Measurements from ENCODE around the gene TRIM46.
"Not testable (repeated sequence)": the region's sequence is repeated elsewhere in the genome, so short reads cannot be mapped to it uniquely, and the experiment has no call there.

Gene TRIM46

DNA sequence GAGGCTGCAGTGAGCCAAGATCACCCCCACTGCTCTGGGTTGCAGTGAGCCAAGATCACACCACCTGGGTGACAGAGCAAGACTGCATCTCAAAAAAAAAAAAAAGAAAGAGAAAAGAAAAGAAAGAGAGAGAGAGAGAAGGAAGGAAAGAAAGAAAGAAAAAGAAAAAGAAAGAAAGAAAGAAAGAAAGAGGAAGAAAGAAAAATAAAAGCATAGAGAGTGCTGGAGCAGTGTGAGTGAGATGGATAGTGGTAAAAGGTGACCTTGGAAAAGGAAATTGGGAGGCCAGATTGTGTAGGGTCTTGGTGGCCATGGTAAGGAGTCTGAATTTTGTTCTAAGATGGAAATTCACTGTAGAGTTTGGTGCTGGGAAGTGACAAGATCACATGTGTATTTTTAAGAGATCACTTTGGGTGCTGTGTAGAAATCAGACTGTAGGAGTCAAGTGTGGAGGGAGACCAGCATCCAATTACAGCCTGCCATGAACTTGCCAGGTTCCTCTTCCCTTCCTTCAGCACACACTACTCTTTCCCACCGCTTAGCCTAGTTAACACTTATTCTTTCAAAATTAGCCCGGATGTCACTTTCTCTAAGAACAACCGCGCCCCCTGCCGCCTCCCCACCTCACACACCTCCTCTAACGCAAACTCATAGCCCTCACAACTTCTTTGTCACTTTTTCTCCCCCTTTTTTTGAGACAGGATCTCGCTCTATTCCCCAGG is 52.7 kb downstream of the TRIM46 start:
- DNase-seq (ENCODE audit: low read depth in 4 of 4, low spot score in 1 of 4): peak in 3 of 4 experiments; percentile 62 to 95 (median 69)

DNA sequence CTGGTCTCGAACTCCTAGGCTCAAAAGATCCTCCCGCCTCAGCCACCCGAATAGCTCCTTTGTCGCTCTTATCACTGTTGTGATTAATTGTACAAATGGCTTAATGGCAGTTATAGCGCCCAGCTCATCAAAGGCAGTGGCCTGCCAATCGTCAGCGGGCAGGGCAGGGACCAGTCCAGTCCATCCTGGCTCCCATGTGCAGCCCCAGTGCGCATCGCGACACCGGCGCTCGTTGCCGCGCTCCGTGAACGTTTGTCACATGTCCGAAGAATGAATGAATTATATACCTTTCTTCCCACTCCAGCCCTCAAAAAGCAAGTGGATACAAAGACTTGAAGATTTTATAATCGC is 53.2 kb downstream of the TRIM46 start:
- peak in 1 of 4 experiments; percentile 45 for DNase-seq (ENCODE audit: low read depth in 4 of 4, low spot score in 1 of 4)

DNA sequence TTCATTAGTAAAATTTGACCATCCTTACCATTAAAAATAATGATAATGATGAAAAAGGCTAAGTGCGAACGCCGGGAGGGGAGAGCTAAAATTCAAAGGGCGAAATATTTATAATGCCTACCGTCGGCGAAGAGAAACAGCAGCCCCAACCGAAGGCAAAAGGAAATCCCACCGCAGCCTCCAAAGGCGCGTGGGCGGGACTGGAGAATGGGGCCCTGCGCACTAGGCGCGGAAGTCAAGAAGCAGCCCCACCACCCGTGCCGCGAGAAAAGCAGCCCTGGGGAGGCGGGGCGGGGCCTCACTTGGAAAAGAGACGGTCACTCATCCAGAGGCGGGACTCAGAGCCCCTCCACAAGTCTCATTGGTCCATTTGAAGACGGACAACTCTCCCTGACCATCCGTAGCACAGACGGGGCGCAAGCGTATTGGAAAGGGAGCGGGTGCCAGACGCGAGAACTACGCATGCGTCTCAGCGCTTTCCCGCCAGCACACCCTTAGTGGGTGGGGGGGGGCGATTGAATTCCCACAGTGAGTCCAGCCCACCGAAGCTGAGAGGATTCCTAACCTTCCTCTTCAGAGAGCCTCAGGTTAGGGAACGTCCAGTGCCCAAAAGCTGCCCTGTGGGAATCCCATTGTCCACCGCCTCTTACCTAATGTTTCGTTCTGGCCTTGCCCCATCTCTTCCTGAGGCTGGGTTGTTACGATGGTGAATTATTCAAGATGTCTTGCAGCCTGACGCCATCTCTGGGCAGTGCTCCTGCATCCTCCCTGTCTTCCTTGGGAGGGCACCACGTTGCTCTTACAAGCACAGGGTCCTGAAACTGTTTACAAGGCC is 53.8 kb downstream of the TRIM46 start:
- DNase-seq (ENCODE audit: low read depth in 4 of 4, low spot score in 1 of 4): peak; percentile 96 to 100 (median 99)

DNA sequence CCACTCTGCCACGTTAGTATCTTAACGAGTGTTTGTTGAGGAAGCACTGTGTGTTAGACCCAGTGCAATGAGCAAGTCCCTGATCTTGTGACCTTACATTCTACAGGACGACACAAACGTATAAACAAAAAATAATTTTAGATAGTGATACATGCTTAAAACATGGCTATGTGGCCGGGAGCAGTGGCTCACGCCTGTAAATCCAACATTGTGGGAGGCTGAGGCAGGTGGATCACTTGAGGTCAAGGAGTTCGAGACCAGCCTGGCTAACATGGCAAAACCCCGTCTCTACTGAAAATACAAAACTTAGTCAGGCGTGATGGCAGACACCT is 54.4 kb downstream of the TRIM46 start:
- DNase-seq (ENCODE audit: low read depth in 4 of 4, low spot score in 1 of 4): no peak

DNA sequence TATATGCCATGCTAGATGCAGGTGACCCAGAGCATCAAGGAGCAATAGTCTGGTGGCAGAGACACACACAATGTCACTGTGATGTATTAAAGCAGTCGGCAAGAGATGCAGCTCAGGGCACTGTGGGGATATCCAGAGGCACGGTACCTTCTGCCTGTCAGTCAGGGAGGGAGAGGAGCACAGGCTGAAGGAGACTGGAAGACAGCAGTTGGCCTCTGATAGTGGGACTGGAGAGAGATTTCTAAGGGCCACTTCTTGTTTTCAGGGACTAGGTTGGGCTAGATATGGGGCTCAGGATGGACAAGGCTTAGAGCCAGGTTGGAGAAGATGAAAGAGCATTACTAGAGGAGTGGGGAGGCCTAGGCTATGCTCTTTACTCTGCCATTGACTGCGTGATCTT is 57.7 kb downstream of the TRIM46 start:
- not testable (repeated sequence) for DNase-seq (ENCODE audit: low read depth in 4 of 4, low spot score in 1 of 4)

DNA sequence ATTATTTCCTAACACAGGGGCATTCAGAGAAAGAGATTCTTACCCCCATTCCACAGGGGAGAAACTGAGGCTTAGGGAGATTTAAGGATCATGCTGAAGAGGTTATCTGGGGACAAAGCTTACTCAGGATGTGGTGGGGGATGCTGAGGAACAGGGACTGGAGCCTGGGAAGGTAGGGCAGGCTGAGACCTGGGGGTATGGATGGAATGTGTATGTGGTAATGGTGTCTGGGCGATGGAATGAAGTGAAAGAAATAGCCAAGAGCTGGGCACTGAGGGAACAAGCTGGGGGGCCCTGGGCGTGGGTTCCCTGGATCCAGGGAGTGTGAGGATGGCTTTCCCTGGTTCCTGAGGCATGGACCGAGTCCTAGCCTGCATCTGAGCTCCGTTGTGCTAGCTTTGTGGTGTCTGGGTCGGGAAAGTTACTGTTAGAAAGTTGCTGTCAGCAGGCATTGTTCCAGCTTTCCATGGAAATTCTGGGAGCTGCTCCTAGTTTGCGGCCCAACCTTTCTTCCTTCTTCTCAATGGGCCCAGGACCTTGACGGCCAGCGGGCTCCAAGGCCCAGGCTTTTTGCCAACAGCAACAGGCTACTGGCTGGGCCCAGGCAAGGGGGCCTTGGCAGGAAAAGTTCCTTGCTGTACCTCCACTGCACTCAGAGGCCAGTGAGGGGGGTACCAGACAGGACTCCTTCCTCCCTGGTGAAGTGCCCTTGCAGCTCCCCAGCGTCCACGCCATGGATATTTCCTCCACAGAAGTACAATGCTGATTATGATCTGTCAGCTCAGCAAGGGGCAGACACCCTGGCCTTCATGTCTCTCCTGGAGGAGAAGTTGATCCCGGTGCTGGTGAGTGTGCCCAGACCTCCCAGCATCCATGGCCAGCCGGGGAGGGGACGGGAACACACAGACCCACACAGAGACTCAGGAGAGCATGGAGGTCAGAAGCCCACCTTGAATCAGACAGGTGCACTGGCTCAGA is 58.6 kb downstream of the TRIM46 start:
- not testable (repeated sequence) for DNase-seq (ENCODE audit: low read depth in 4 of 4, low spot score in 1 of 4)

DNA sequence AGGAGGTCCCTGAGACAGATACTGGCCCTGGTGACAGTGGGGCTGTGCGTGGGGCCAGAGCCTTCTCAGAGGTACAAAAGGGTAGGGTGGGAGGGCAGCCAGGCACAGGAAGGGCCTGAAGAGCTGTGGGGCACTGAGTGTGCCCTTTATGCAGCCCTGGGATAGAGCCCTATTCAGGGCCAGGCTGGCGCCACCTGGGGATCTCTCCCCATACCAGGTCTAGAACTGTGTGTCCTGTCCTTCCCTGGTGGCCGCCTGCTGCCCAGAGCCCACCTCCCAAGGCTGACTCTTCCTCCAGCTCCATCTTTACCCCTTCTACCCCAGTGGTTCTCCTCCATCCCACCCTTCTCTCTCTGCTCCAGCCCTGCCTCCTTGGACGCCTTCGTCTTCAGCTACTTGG is 59.9 kb downstream of the TRIM46 start:
- not testable (repeated sequence) for DNase-seq (ENCODE audit: low read depth in 4 of 4, low spot score in 1 of 4)

All from stimulated activated CD4-positive, alpha-beta T cell treated with anti-CD3 and anti-CD28 coated beads, Interleukin-1b, Interleukin-23, amount 100 ng/mL, for 24 hours (primary cell).